Liver (tissue), 9 donors: ENCODE results near the gene TLL2. TPM values are rescaled to one million over a fixed set of nuclear protein-coding genes. Genes with fewer than 3 reads are reported as not detected.

Source experiments
- DNase-seq: peaks from one replicate; pipeline ENCODE4 v3.0.0-alpha.2; 2017; ENCODE audit warnings: low spot score
- H3K27ac ChIP-seq, 2 donors: one replicate each; pipeline ENCODE4 v1.7.0; 2013; ENCODE audit warnings: inconsistent platforms in 2 of 2, low read length in 2 of 2, control low read depth in 1 of 2, low read depth in 1 of 2, mild to moderate bottlenecking in 1 of 2
- H3K27me3 ChIP-seq, 4 donors: one replicate each; pipeline versions ENCODE4 v1.6.1 to v1.7.0; 2013; ENCODE audit warnings: low read length in 3 of 4, inconsistent platforms in 1 of 4, mild to moderate bottlenecking in 1 of 4, moderate library complexity in 1 of 4; ENCODE audit not compliant: control insufficient read depth in 4 of 4, insufficient read depth in 4 of 4
- H3K36me3 ChIP-seq, 4 donors: one replicate each; pipeline versions ENCODE4 v1.6.1 to v1.7.0; 2013; ENCODE audit warnings: low read length in 3 of 4, mild to moderate bottlenecking in 3 of 4, low read depth in 1 of 4, moderate library complexity in 1 of 4; ENCODE audit not compliant: control insufficient read depth in 4 of 4, insufficient read depth in 3 of 4
- H3K4me1 ChIP-seq, 4 donors: one replicate each; pipeline versions ENCODE4 v1.6.1 to v1.7.0; 2013; ENCODE audit warnings: low read length in 3 of 4, mild to moderate bottlenecking in 3 of 4, moderate library complexity in 1 of 4; ENCODE audit not compliant: control insufficient read depth in 4 of 4, insufficient read depth in 4 of 4
- H3K4me3 ChIP-seq, 3 donors: one replicate each; pipeline versions ENCODE4 v1.6.1 to v1.7.0; 2013; ENCODE audit warnings: low read length in 3 of 3, control low read depth in 1 of 3, low read depth in 1 of 3, mild to moderate bottlenecking in 1 of 3
- H3K9ac ChIP-seq, 2 donors: one replicate each; pipeline ENCODE4 v1.7.0; 2013; ENCODE audit warnings: low read length in 2 of 2, mild to moderate bottlenecking in 2 of 2, moderate library complexity in 2 of 2, control low read depth in 1 of 2, low read depth in 1 of 2
- H3K9me3 ChIP-seq, 4 donors: one replicate each; pipeline versions ENCODE4 v1.6.1 to v1.7.0; 2013; ENCODE audit warnings: low read length in 3 of 4; ENCODE audit not compliant: control insufficient read depth in 4 of 4
- ATF3 ChIP-seq: IDR thresholded peaks from 2 replicates; pipeline ENCODE4 v1.6.1; 2016; ENCODE audit warnings: antibody characterized with exemption
- CTCF ChIP-seq: fragments of 150-350 bp; IDR thresholded peaks from 2 replicates; pipeline ENCODE4 v1.5.1; 2017; ENCODE audit warnings: improper control_type of control experiment, low read depth, low read length; ENCODE audit not compliant: missing input control
- EGR1 ChIP-seq, 2 donors: IDR thresholded peaks; 2 replicates each; pipeline ENCODE4 v1.6.1; 2016 to 2018; ENCODE audit warnings: antibody characterized with exemption in 2 of 2, low read depth in 2 of 2
- FOXA1 ChIP-seq: IDR thresholded peaks from 2 replicates; pipeline ENCODE4 v1.6.1; 2016; ENCODE audit warnings: antibody characterized with exemption
- FOXA2 ChIP-seq: IDR thresholded peaks from 2 replicates; pipeline ENCODE4 v1.6.1; 2016; ENCODE audit warnings: antibody characterized with exemption
- GABPA ChIP-seq, 2 donors: IDR thresholded peaks in 1 of 2; conservative IDR thresholded peaks in 1 of 2; 2 replicates each; pipeline ENCODE4 v1.6.1; 2016; ENCODE audit warnings: antibody characterized with exemption in 2 of 2, mild to moderate bottlenecking in 1 of 2, moderate library complexity in 1 of 2
- HNF4A ChIP-seq, 2 donors: conservative IDR thresholded peaks; 2 replicates each; pipeline ENCODE4 v1.6.1; 2016; ENCODE audit warnings: antibody characterized with exemption in 2 of 2, mild to moderate bottlenecking in 2 of 2
- HNF4G ChIP-seq: IDR thresholded peaks from 2 replicates; pipeline ENCODE4 v1.6.1; 2016; ENCODE audit warnings: antibody characterized with exemption
- JUND ChIP-seq, 2 donors: IDR thresholded peaks; 2 replicates each; pipeline ENCODE4 v1.6.1; 2016; ENCODE audit warnings: antibody characterized with exemption in 2 of 2
- MAX ChIP-seq: IDR thresholded peaks from 2 replicates; pipeline ENCODE4 v1.6.1; 2016; ENCODE audit warnings: antibody characterized with exemption
- REST ChIP-seq: IDR thresholded peaks from 2 replicates; pipeline ENCODE4 v1.6.1; 2016; ENCODE audit warnings: antibody characterized with exemption, mild to moderate bottlenecking
- SP1 ChIP-seq: IDR thresholded peaks from 2 replicates; pipeline ENCODE4 v1.6.1; 2018; ENCODE audit warnings: antibody characterized with exemption, mild to moderate bottlenecking
- TAF1 ChIP-seq: conservative IDR thresholded peaks from 2 replicates; pipeline ENCODE4 v1.6.1; 2016; ENCODE audit warnings: antibody characterized with exemption, mild to moderate bottlenecking
- YY1 ChIP-seq: IDR thresholded peaks from 2 replicates; pipeline ENCODE4 v1.6.1; 2016; ENCODE audit warnings: antibody characterized with exemption, mild to moderate bottlenecking
- WGBS: extraction: QIAGEN DNeasy Blood & Tissue Kit; methylation state at CpG from one replicate; pipeline ENCODE4 v1.1.7; 2013; 5-methylcytosine and 5-hydroxymethylcytosine counted together
- polyA plus RNA-seq, 2 donors: library from polyadenylated mRNA; stranded (reverse) in 1 of 2; unstranded in 1 of 2; fragments of 200-250 nt in 1 of 2; fragments of >200 nt in 1 of 2; fragmentation: Nextera tagmentation in 1 of 2; extraction: Ambion mirVana in 1 of 2; gene quantifications; one replicate each; pipeline versions ENCODE4 v1.2.1 to v1.2.3, GENCODE V29; 2013 to 2015
- total RNA-seq, 2 donors: library from RNA; depleted of rRNA; stranded (reverse); fragments of >200 nt; gene quantifications; one replicate each; pipeline ENCODE4 v1.2.3, GENCODE V29; 2014
- donor health status: healthy.
- donor health status: healthy.
- donor health status: healthy.
- donor health status: healthy.
- donor health status: healthy.

TLL2 gene
- total and polyA plus RNA-seq, 4 donors, result 0.06 to 0.19 (median 0.08) TPM; not detected in 1

GRCh38 chr10:96502561-96503282 is 11.0 kb downstream of the TLL2 start (continued):
- TF ChIP-seq CTCF, result no peak
- no peak for TF ChIP-seq SP1
- TF ChIP-seq YY1, result no peak
- no peak for TF ChIP-seq EGR1 (IDR thresholded peaks at IDR 0.05; ENCODE audit: low read depth in 2 of 2)
- no peak for TF ChIP-seq JUND (IDR thresholded peaks at IDR 0.05)
- TF ChIP-seq ATF3, result no peak
- no peak for TF ChIP-seq TAF1

- 82% methylated on average over 4 of the region's 4 CpGs for WGBS
- H3K4me3 ChIP-seq, result no peak overlapping the region
- H3K9me3 ChIP-seq, result no peaks in the 10 kb centered on the region
- H3K4me1 ChIP-seq, result no peaks in the 10 kb centered on the region
- H3K9ac ChIP-seq, result no peak overlapping the region
- TF ChIP-seq EGR1 (IDR thresholded peaks at IDR 0.05; ENCODE audit: low read depth in 2 of 2) (no peak), FOXA1 (no peak), GABPA (IDR thresholded peaks at IDR 0.05 in 1 of 2, conservative IDR thresholded peaks at IDR 0.05 in 1 of 2) (no peak), JUND (IDR thresholded peaks at IDR 0.05) (no peak), FOXA2 (no peak), SP1 (no peak), TAF1 (no peak), HNF4A (conservative IDR thresholded peaks at IDR 0.05) (no peak), REST (no peak), MAX (no peak)
- no peak overlapping the region for H3K27ac ChIP-seq
- no peaks in the 10 kb centered on the region for H3K27me3 ChIP-seq
- no peak for DNase-seq
- no peaks in the 10 kb centered on the region for H3K36me3 ChIP-seq
These were observed 11.7 kb downstream of the TLL2 start for GRCh38 chr10:96501985-96502384.

GRCh38 chr10:96500519-96500918 is 13.2 kb downstream of the TLL2 start:
- no peaks in the 10 kb centered on the region for H3K9me3 ChIP-seq
- no peak for DNase-seq
- no peak overlapping the region for H3K9ac ChIP-seq
- TF ChIP-seq GABPA (IDR thresholded peaks at IDR 0.05 in 1 of 2, conservative IDR thresholded peaks at IDR 0.05 in 1 of 2), result no peak
- TF ChIP-seq HNF4A (conservative IDR thresholded peaks at IDR 0.05), result no peak
- TF ChIP-seq HNF4G, result no peak
- no peak for TF ChIP-seq REST
- TF ChIP-seq CTCF, result no peak
- no peak for TF ChIP-seq EGR1 (IDR thresholded peaks at IDR 0.05; ENCODE audit: low read depth in 2 of 2)
- no peak overlapping the region for H3K4me3 ChIP-seq
- no peaks in the 10 kb centered on the region for H3K4me1 ChIP-seq
- H3K27me3 ChIP-seq, result no peaks in the 10 kb centered on the region
- no peaks in the 10 kb centered on the region for H3K36me3 ChIP-seq
- WGBS, result 80% methylated on average over 7 of the region's 7 CpGs
- no peak overlapping the region for H3K27ac ChIP-seq
